H1 (cell line): ENCODE data around the gene KIAA0040.

Experiments used
- POLR2A ChIP-seq, 2 experiments: IDR thresholded peaks; 1 replicate in 1 of 2; 2 replicates in 1 of 2; pipeline ENCODE4 v1.6.1; 2011; ENCODE audit warnings: low read depth in 2 of 2, low read length in 2 of 2, mild to moderate bottlenecking in 2 of 2; ENCODE audit errors: control extremely low read depth in 1 of 2
- POLR2AphosphoS5 ChIP-seq: IDR thresholded peaks from 2 replicates; pipeline ENCODE4 v1.6.1; 2011; ENCODE audit warnings: low read depth, low read length
- RAD21 ChIP-seq, 2 experiments: IDR thresholded peaks in 1 of 2; conservative IDR thresholded peaks in 1 of 2; 2 replicates each; pipeline ENCODE4 v1.6.1; 2011; ENCODE audit warnings: low read depth in 2 of 2, low read length in 2 of 2, improper control_type of control experiment in 1 of 2, inconsistent platforms in 1 of 2, mild to moderate bottlenecking in 1 of 2, moderate library complexity in 1 of 2
- YY1 ChIP-seq: IDR thresholded peaks from 2 replicates; pipeline ENCODE4 v1.6.1; 2011; ENCODE audit warnings: low read depth, mild to moderate bottlenecking, low read length
- ZNF274 ChIP-seq: IDR thresholded peaks from 2 replicates; pipeline ENCODE4 v1.7.0; 2012; ENCODE audit warnings: low read length, borderline replicate concordance; ENCODE audit errors: extremely low read depth
- TF ChIP-seq, protein P1 (sequence below): IDR thresholded peaks from 2 replicates; pipeline ENCODE4 v1.6.1; 2011; ENCODE audit warnings: low read depth, mild to moderate bottlenecking, low read length; ENCODE audit not compliant: insufficient read depth
- TF ChIP-seq, protein P2 (sequence below), 3 experiments: IDR thresholded peaks; 1 replicate in 2 of 3; 2 replicates in 1 of 3; pipeline versions ENCODE4 v1.5.1 to v1.6.1; 2011; ENCODE audit warnings: low read length in 3 of 3, mild to moderate bottlenecking in 3 of 3, inconsistent platforms in 2 of 3, low read depth in 1 of 3, moderate library complexity in 1 of 3; ENCODE audit not compliant: insufficient read depth in 1 of 3; ENCODE audit errors: control extremely low read depth in 1 of 3

- TF ChIP-seq, protein P1, sequence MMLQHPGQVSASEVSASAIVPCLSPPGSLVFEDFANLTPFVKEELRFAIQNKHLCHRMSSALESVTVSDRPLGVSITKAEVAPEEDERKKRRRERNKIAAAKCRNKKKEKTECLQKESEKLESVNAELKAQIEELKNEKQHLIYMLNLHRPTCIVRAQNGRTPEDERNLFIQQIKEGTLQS = no peak
- TF ChIP-seq YY1 = no peak
- TF ChIP-seq RAD21 (IDR thresholded peaks at IDR 0.05 in 1 of 2, conservative IDR thresholded peaks at IDR 0.05 in 1 of 2; ENCODE audit: low read depth in 2 of 2, low read length in 2 of 2) = no peak
- TF ChIP-seq, protein P2, sequence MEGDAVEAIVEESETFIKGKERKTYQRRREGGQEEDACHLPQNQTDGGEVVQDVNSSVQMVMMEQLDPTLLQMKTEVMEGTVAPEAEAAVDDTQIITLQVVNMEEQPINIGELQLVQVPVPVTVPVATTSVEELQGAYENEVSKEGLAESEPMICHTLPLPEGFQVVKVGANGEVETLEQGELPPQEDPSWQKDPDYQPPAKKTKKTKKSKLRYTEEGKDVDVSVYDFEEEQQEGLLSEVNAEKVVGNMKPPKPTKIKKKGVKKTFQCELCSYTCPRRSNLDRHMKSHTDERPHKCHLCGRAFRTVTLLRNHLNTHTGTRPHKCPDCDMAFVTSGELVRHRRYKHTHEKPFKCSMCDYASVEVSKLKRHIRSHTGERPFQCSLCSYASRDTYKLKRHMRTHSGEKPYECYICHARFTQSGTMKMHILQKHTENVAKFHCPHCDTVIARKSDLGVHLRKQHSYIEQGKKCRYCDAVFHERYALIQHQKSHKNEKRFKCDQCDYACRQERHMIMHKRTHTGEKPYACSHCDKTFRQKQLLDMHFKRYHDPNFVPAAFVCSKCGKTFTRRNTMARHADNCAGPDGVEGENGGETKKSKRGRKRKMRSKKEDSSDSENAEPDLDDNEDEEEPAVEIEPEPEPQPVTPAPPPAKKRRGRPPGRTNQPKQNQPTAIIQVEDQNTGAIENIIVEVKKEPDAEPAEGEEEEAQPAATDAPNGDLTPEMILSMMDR (IDR thresholded peaks at IDR 0.05; ENCODE audit: control extremely low read depth in 1 of 3, insufficient read depth in 1 of 3, low read depth in 1 of 3, low read length in 3 of 3) = no peak
- no peak for TF ChIP-seq ZNF274
- no peak for TF ChIP-seq POLR2AphosphoS5
- no peak for TF ChIP-seq POLR2A (IDR thresholded peaks at IDR 0.05; ENCODE audit: control extremely low read depth in 1 of 2, low read depth in 2 of 2, low read length in 2 of 2)
Observed at GRCh38 chr1:175195798-175196197, 3.2 kb upstream of the KIAA0040 start.
